Panc1 (cell line): Measurements from ENCODE around the gene APOLD1. TPM values are rescaled to one million over a fixed set of nuclear protein-coding genes. Genes with fewer than 3 reads are reported as not detected.

Source experiments
- ATAC-seq: fragments of 200-7000 bp; cut with Tn5 transposase; 2 replicates; pipeline ENCODE4 v1.9.1; 2020; ENCODE audit warnings: mild to moderate bottlenecking, moderate library complexity
- BruUV-seq: library from RNA; stranded (reverse); fragments of 400-500 nt; replicated peaks from 2 replicates; lab custom pipeline; 2021; lab: Mats Ljungman, UMichigan
- CTCF ChIA-PET: fragments of 300-600 bp; sonication (Branson Sonifier 250); formaldehyde crosslinking; loops from one replicate; lab custom pipeline; 2022; ENCODE audit warnings: antibody characterized with exemption; lab: Charles Lee
- POLR2A ChIA-PET: fragments of 300-600 bp; sonication (Branson Sonifier 250); formaldehyde crosslinking; loops from one replicate; lab custom pipeline; 2022; ENCODE audit warnings: antibody characterized with exemption; lab: Charles Lee
- DNase-seq: peaks from one replicate; pipeline ENCODE4 v3.0.0-alpha.2; 2010; ENCODE audit warnings: low read depth, low spot score
- H3K27ac ChIP-seq: 2 replicates; pipeline ENCODE4 v1.5.1; 2011; ENCODE audit warnings: mild to moderate bottlenecking, low read length, inconsistent platforms
- H3K27me3 ChIP-seq: fragments of 200-500 bp; sonication (Bioruptor generic); 2 replicates; pipeline ENCODE4 v1.6.0; 2014; ENCODE audit warnings: low read length, inconsistent platforms; ENCODE audit not compliant: control insufficient read depth, insufficient read depth
- H3K36me3 ChIP-seq: fragments of 200-500 bp; sonication (Bioruptor generic); 2 replicates; pipeline ENCODE4 v1.5.1; 2014; ENCODE audit warnings: inconsistent platforms, mild to moderate bottlenecking, low read length, moderate library complexity; ENCODE audit not compliant: control insufficient read depth, insufficient read depth
- H3K4me1 ChIP-seq: 2 replicates; pipeline ENCODE4 v1.5.1; 2011; ENCODE audit warnings: inconsistent platforms, mild to moderate bottlenecking, low read length, moderate library complexity; ENCODE audit not compliant: control insufficient read depth, insufficient read depth
- H3K4me3 ChIP-seq, 2 experiments: 2 replicates each; pipeline ENCODE4 v1.5.1; 2011 to 2012; ENCODE audit warnings: low read depth in 2 of 2, low read length in 2 of 2, mild to moderate bottlenecking in 2 of 2, inconsistent platforms in 1 of 2, moderate library complexity in 1 of 2
- H3K9me3 ChIP-seq: fragments of 200-500 bp; sonication (Bioruptor generic); 2 replicates; pipeline ENCODE4 v1.5.1; 2014; ENCODE audit warnings: low read depth, mild to moderate bottlenecking, inconsistent platforms, low read length, moderate library complexity; ENCODE audit not compliant: control insufficient read depth, insufficient read depth
- POLR2AphosphoS5 ChIP-seq: IDR thresholded peaks from 2 replicates; pipeline ENCODE4 v1.6.1; 2012; ENCODE audit warnings: mild to moderate bottlenecking, low read depth, low read length, moderate library complexity
- SIN3A ChIP-seq: IDR thresholded peaks from 2 replicates; pipeline ENCODE4 v1.6.1; 2012; ENCODE audit warnings: low read depth, mild to moderate bottlenecking, low read length, moderate library complexity, borderline replicate concordance; ENCODE audit not compliant: insufficient read depth
- TCF7L2 ChIP-seq: IDR thresholded peaks from 2 replicates; pipeline ENCODE4 v1.6.1; 2011; ENCODE audit warnings: mild to moderate bottlenecking, low read depth, low read length, inconsistent platforms
- in situ Hi-C: cut with HindIII; loops from 2 replicates; pipeline ENCODE4 v1.10.0; 2016; ENCODE audit warnings: low sequenced_read_pairs, low pct_unique_long_range_greater_than_20kb
- intact Hi-C: fragments of 100-400 bp; cut with micrococcal nuclease; formaldehyde crosslinking; loops from one replicate; pipeline ENCODE4 v1.10.0; 2022; ENCODE audit not compliant: unreplicated experiment
- total RNA-seq: library from RNA; stranded (reverse); gene quantifications from one replicate; pipeline ENCODE4 v1.2.1, GENCODE V29; 2021; ENCODE audit not compliant: unreplicated experiment
- TF ChIP-seq, protein P1 (sequence below), 2 experiments: IDR thresholded peaks; 2 replicates each; pipeline ENCODE4 v1.6.1; 2011 to 2012; ENCODE audit warnings: low read depth in 2 of 2, control low read depth in 1 of 2, low read length in 1 of 2, mild to moderate bottlenecking in 1 of 2, moderate library complexity in 1 of 2; ENCODE audit not compliant: insufficient read depth in 1 of 2
- TF ChIP-seq, protein P2 (sequence below): fragments of 450-650 bp; IDR thresholded peaks from 2 replicates; pipeline ENCODE4 v1.5.1; 2017; ENCODE audit warnings: mild to moderate bottlenecking

APOLD1 gene
- total RNA-seq, 1 experiment from 2014 or later, result 4.1 TPM

DNA sequence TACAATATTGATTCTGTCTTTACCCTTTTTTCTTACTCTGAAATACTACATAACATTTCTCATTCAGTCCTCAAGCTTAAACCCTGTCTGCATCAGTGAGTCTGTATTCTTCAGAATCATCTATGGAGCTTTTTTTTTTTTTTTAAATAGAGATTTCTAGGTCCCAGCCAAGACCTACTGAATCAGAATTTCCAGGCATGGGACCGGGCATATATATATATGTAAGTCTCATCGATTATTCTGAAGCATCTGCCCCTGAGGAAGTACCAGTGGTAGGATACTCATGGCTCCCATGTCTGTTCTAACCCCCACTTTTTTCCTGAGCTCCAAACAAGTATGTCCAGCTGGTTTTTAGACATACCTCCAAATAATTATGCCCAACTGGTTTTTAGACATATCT is 33.8 kb downstream of the APOLD1 start:
- in situ Hi-C loops, result no loop called here
- DNase-seq, result no peak
- Histone ChIP-seq H3K36me3 (peaks cover 34% of the 10 kb centered on the region), H3K4me1 (peaks cover 78% of the 10 kb centered on the region), H3K4me3 (no peak overlapping the region; a peak in 1 of 4 replicates), H3K27me3 (no peaks in the 10 kb centered on the region), H3K9me3 (no peaks in the 10 kb centered on the region), H3K27ac (peak overlapping the region; percentile 99)
- ChIA-PET POLR2A (interaction anchor here (0.6 to 0.9 kb wide), 4 partner anchors 32 to 110 kb away, joined by 3 to 6 read pairs (median 4); no protein-coding TSS in a partner anchor), CTCF (no interaction called here)
- intact Hi-C loops, result loop anchor here (5.0 to 10.0 kb wide), 2 partner anchors 73 to 166 kb away; partner anchors contain the start of gene GPRC5A
- ATAC-seq, result 0 out of 2 replicates have a peak, but pooled peaks have one; percentile 18
- BruUV-seq, result TSS peak; percentile 82
- TF ChIP-seq, protein P1, sequence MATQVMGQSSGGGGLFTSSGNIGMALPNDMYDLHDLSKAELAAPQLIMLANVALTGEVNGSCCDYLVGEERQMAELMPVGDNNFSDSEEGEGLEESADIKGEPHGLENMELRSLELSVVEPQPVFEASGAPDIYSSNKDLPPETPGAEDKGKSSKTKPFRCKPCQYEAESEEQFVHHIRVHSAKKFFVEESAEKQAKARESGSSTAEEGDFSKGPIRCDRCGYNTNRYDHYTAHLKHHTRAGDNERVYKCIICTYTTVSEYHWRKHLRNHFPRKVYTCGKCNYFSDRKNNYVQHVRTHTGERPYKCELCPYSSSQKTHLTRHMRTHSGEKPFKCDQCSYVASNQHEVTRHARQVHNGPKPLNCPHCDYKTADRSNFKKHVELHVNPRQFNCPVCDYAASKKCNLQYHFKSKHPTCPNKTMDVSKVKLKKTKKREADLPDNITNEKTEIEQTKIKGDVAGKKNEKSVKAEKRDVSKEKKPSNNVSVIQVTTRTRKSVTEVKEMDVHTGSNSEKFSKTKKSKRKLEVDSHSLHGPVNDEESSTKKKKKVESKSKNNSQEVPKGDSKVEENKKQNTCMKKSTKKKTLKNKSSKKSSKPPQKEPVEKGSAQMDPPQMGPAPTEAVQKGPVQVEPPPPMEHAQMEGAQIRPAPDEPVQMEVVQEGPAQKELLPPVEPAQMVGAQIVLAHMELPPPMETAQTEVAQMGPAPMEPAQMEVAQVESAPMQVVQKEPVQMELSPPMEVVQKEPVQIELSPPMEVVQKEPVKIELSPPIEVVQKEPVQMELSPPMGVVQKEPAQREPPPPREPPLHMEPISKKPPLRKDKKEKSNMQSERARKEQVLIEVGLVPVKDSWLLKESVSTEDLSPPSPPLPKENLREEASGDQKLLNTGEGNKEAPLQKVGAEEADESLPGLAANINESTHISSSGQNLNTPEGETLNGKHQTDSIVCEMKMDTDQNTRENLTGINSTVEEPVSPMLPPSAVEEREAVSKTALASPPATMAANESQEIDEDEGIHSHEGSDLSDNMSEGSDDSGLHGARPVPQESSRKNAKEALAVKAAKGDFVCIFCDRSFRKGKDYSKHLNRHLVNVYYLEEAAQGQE (IDR thresholded peaks at IDR 0.05; ENCODE audit: insufficient read depth in 1 of 2, low read depth in 2 of 2, low read length in 1 of 2), result no peak
- TF ChIP-seq POLR2AphosphoS5 (no peak), SIN3A (no peak), TCF7L2 (no peak)
- TF ChIP-seq, protein P2, sequence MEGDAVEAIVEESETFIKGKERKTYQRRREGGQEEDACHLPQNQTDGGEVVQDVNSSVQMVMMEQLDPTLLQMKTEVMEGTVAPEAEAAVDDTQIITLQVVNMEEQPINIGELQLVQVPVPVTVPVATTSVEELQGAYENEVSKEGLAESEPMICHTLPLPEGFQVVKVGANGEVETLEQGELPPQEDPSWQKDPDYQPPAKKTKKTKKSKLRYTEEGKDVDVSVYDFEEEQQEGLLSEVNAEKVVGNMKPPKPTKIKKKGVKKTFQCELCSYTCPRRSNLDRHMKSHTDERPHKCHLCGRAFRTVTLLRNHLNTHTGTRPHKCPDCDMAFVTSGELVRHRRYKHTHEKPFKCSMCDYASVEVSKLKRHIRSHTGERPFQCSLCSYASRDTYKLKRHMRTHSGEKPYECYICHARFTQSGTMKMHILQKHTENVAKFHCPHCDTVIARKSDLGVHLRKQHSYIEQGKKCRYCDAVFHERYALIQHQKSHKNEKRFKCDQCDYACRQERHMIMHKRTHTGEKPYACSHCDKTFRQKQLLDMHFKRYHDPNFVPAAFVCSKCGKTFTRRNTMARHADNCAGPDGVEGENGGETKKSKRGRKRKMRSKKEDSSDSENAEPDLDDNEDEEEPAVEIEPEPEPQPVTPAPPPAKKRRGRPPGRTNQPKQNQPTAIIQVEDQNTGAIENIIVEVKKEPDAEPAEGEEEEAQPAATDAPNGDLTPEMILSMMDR, result no peak

DNA sequence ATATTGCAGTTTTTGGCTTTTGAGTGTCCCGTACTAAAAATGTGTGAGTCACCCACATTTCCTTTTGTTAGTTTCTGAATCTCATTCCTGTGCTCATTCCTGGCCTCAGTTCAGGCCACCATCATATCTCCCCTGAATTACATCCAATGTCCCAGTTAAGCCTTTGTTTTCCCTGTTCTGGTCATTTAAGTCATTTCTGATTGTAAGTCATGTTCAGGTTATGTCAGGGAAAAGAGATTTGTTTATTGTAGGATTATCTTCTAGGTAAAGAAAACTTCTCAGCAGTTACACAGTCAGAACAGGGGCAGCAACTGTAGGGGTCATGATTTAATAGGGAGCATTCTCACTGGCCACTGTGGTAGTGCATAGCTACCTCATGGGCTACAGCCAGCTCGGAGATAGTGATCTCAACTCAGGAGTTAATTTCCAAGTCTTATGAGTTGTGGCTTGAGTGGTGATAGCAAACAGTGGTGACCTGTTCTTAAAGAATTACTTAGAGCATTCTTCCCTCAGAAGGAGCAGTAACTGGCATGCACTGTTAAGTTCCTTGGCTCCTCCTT is 34.4 kb downstream of the APOLD1 start:
- DNase-seq, result no peak
- H3K4me1 ChIP-seq, result peaks cover 84% of the 10 kb centered on the region

More for the DNA sequence above, 34.4 kb downstream of the APOLD1 start:
- no TSS peak for BruUV-seq
- in situ Hi-C loops, result no loop called here
- H3K4me3 ChIP-seq, result no peak overlapping the region; a peak in 1 of 4 replicates
- ChIA-PET POLR2A (interaction anchor here (0.5 kb wide), 1 partner anchor 78 kb away, joined by 5 read pairs; no protein-coding TSS in a partner anchor), CTCF (no interaction called here)
- H3K36me3 ChIP-seq, result peaks cover 39% of the 10 kb centered on the region
- peak; percentile 95 for ATAC-seq
- intact Hi-C loops, result loop anchor here (5.0 to 10.0 kb wide), 2 partner anchors 72 to 165 kb away; partner anchors contain the start of gene GPRC5A
- peak overlapping the region; percentile 99 for H3K27ac ChIP-seq
- TF ChIP-seq SIN3A (no peak), POLR2AphosphoS5 (peak; percentile 77; the same call in 1 of the 2 replicates), TCF7L2 (peak; percentile 87)
- TF ChIP-seq, protein P2, result no peak
- TF ChIP-seq, protein P1 (IDR thresholded peaks at IDR 0.05; ENCODE audit: insufficient read depth in 1 of 2, low read depth in 2 of 2, low read length in 1 of 2), result no peak
- H3K27me3 ChIP-seq, result no peaks in the 10 kb centered on the region
- no peaks in the 10 kb centered on the region for H3K9me3 ChIP-seq
